Neural crest cell (in vitro differentiated cells): Measurements from ENCODE around the gene GRHL1. TPM values are rescaled to one million over a fixed set of nuclear protein-coding genes. Genes with fewer than 3 reads are reported as not detected.
"Not testable (repeated sequence)": the region's sequence is repeated elsewhere in the genome, so short reads cannot be mapped to it uniquely, and the experiment has no call there.

Source experiments
- DNase-seq: peaks from one replicate; pipeline ENCODE4 v3.0.0; 2021; ENCODE audit warnings: low read depth, mixed read lengths, low spot score
- H3K27ac Mint-ChIP-seq: one replicate; pipeline ENCODE4 v1.8.0; 2021; ENCODE audit warnings: mild to moderate bottlenecking, mixed read lengths; ENCODE audit not compliant: unreplicated experiment
- H3K27me3 Mint-ChIP-seq: 2 replicates; pipeline ENCODE4 v1.8.0; 2021; ENCODE audit warnings: low read depth, mild to moderate bottlenecking, mixed read lengths
- H3K36me3 Mint-ChIP-seq: 2 replicates; pipeline ENCODE4 v1.8.0; 2021; ENCODE audit warnings: low read depth, mild to moderate bottlenecking, mixed read lengths
- H3K4me1 Mint-ChIP-seq: 2 replicates; pipeline ENCODE4 v1.8.0; 2021; ENCODE audit warnings: mixed read lengths
- H3K4me3 Mint-ChIP-seq: one replicate; pipeline ENCODE4 v1.8.0; 2021; ENCODE audit warnings: mild to moderate bottlenecking, mixed read lengths
- H3K9me3 Mint-ChIP-seq: 2 replicates; pipeline ENCODE4 v1.8.0; 2021; ENCODE audit warnings: mixed read lengths
- total RNA-seq: library from RNA; stranded (reverse); gene quantifications from 2 replicates; pipeline ENCODE4 v1.2.1, GENCODE V29; 2021
- TF ChIP-seq, protein P1 (sequence below): fragments of 200-600 bp; sonication (generic); conservative IDR thresholded peaks from 2 replicates; pipeline ENCODE4 v1.5.0; 2021; ENCODE audit warnings: antibody characterized with exemption, mild to moderate bottlenecking

Gene GRHL1
- total RNA-seq, 1 donor from 2014 or later: 3.4 TPM

DNA sequence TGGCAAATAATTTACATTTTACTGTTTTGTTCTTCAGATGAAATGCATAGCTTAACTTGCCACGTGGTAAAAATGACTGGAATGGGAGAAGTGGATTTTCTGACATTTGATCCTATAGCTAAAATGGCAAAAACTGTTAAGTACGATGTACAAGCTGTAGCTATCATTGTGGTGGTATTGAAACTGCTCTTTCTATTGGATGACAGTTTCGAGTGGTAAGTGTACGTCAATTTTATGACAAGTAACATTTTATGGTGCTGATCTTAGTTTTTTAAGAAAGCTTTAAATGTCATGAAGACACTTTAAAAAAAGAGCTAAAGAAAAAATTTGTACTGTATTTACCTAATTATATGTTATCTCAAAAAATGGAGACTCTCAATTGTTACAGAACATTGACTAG, 40.8 kb upstream of the GRHL1 start:
- no peak overlapping the region for H3K4me3 Mint-ChIP-seq
- no peak for DNase-seq
- no peaks in the 10 kb centered on the region for H3K9me3 Mint-ChIP-seq
- no peaks in the 10 kb centered on the region for H3K27me3 Mint-ChIP-seq
- no peak overlapping the region for H3K27ac Mint-ChIP-seq
- H3K4me1 Mint-ChIP-seq: peaks cover 12% of the 10 kb centered on the region
- peaks cover 10% of the 10 kb centered on the region for H3K36me3 Mint-ChIP-seq
- TF ChIP-seq, protein P1, sequence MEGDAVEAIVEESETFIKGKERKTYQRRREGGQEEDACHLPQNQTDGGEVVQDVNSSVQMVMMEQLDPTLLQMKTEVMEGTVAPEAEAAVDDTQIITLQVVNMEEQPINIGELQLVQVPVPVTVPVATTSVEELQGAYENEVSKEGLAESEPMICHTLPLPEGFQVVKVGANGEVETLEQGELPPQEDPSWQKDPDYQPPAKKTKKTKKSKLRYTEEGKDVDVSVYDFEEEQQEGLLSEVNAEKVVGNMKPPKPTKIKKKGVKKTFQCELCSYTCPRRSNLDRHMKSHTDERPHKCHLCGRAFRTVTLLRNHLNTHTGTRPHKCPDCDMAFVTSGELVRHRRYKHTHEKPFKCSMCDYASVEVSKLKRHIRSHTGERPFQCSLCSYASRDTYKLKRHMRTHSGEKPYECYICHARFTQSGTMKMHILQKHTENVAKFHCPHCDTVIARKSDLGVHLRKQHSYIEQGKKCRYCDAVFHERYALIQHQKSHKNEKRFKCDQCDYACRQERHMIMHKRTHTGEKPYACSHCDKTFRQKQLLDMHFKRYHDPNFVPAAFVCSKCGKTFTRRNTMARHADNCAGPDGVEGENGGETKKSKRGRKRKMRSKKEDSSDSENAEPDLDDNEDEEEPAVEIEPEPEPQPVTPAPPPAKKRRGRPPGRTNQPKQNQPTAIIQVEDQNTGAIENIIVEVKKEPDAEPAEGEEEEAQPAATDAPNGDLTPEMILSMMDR: no peak

DNA sequence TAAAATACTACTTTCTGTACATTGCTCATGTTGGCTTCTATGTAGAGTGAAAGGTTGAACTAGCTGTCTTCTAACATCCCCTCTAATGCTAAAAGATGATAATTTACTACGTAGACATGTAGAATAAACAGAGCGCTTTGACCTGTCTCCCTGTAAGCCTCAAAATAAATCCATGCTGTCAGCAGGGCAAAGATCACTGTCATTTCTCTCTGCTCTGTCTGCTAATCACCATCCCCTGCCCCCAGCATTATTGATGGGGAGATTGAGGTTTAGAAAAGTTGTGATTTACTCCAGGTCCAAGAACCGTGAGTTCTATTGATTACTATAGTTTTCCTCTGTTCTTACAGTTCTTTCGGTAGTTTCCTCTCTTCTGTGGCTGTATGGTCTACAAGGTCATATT, 39.0 kb upstream of the GRHL1 start:
- TF ChIP-seq, protein P1: no peak
- Mint-ChIP-seq H3K9me3 (no peaks in the 10 kb centered on the region), H3K36me3 (peaks cover 12% of the 10 kb centered on the region), H3K27ac (no peak overlapping the region), H3K27me3 (no peaks in the 10 kb centered on the region), H3K4me1 (peaks cover 12% of the 10 kb centered on the region), H3K4me3 (no peak overlapping the region)
- no peak for DNase-seq

DNA sequence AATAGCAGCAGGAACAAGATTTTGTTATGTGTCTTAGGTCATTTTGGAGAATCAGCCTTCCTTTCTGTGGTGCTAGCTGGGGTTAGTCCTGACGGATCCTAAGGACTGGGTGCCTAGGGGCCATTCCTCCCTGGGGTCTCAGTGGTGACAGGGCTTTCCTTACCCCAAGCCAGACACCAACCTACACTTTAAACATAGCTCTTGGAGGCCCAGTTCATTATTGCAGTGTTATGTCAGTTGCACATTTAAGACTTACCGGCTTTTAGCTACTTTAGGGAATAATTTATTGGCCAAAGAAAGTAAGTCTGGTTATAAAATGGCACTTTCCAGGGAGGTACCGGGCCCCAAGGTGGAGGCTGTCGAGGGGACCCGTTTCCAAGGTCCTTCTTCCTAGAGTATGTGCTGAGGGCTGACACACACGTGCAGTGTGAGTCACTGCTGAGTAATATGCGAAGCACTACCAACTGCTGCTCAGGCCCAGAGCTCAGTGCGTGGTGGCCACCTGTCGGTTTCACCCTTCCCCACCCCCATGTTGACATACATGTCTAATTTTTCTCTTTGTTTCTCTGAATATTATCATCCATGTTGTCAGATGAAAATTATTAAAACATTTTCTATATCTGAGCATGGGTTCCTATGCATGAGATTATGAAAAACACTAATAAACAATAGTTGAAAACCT, 37.0 kb upstream of the GRHL1 start:
- no peaks in the 10 kb centered on the region for H3K27me3 Mint-ChIP-seq
- no peak overlapping the region for H3K27ac Mint-ChIP-seq
- TF ChIP-seq, protein P1: no peak
- no peaks in the 10 kb centered on the region for H3K9me3 Mint-ChIP-seq
- no peak overlapping the region for H3K4me3 Mint-ChIP-seq
- DNase-seq: no peak
- H3K36me3 Mint-ChIP-seq: peaks cover 11% of the 10 kb centered on the region
- peaks cover 11% of the 10 kb centered on the region for H3K4me1 Mint-ChIP-seq

DNA sequence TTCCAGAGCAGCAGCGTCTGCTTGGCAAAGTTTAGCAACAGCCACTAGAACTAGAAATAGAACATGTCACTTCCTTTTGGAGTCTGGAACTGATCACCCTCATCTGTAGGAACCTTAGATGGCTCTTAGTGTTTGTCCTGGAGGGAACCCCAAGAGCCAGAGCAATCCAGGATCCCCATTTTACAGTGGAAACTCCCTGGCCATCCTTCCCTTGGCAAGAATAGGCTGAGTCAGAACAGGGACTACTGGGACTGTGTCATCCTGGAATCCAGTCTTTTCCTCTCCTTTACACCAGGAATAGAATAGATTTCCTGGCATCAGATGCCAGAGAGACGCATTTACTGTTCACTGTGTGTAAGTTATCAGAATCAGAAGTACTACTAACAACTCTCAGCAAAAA, 33.2 kb upstream of the GRHL1 start:
- TF ChIP-seq, protein P1: no peak
- Mint-ChIP-seq H3K9me3 (no peaks in the 10 kb centered on the region), H3K27me3 (no peaks in the 10 kb centered on the region), H3K36me3 (peaks cover 31% of the 10 kb centered on the region), H3K4me3 (no peak overlapping the region), H3K4me1 (peaks cover 21% of the 10 kb centered on the region), H3K27ac (no peak overlapping the region)
- no peak for DNase-seq

DNA sequence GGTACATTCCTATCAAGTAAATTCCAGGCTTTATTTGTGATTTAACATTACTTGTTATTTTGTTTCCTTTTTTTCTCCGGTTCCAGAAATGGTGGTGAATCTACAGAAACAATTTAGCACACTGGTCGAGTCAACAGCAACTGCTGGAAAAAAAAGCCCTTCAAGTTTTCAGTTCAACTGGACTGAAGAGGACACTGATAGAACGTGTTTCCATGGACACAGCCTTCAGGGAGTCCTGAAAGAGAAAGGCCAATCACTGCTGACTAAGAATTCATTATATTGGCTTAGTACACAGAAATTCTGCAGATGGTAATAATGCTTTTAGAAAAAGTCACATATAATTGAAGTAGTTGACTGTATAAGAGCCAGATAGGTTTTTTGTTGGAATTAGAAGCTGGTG, 32.0 kb upstream of the GRHL1 start:
- TF ChIP-seq, protein P1: no peak
- H3K4me3 Mint-ChIP-seq: no peak overlapping the region

DNA sequence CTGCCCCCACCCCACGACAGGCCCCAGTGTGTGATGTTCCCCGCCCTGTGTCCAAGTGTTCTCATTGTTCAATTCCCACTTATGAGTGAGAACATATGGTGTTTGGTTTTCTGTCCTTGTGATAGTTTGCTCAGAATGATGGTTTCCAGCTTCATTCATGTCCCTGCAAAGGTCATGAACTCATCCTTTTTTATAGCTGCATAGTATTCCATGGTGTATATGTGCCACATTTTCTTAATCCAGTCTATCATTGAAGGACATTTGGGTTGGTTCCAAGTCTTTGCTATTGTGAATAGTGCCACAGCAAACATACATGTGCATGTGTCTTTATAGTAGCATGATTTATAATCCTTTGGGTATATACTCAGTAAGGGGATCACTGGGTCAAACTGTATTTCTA, 24.5 kb upstream of the GRHL1 start:
- not testable (repeated sequence) for H3K27me3 Mint-ChIP-seq, H3K4me3 Mint-ChIP-seq, H3K9me3 Mint-ChIP-seq, DNase-seq, H3K27ac Mint-ChIP-seq
- Mint-ChIP-seq H3K36me3 (peaks cover 56% of the 10 kb centered on the region), H3K4me1 (peaks cover 14% of the 10 kb centered on the region)

More for the DNA sequence above, 32.0 kb upstream of the GRHL1 start:
- Mint-ChIP-seq H3K9me3 (no peaks in the 10 kb centered on the region), H3K4me1 (peaks cover 26% of the 10 kb centered on the region), H3K36me3 (peaks cover 28% of the 10 kb centered on the region), H3K27ac (no peak overlapping the region), H3K27me3 (no peaks in the 10 kb centered on the region)
- no peak for DNase-seq
